HepG2 (cell line): ENCODE results near the gene RNF14. TPM values are rescaled to one million over a fixed set of nuclear protein-coding genes. Genes with fewer than 3 reads are reported as not detected.

Experiments used
- FOXK1 ChIP-seq: sonication (generic); formaldehyde crosslinking; IDR thresholded peaks from 2 replicates; pipeline ENCODE4 v1.4.0; 2020; ENCODE audit warnings: low read depth, missing genetic modification reagents, borderline replicate concordance
- HDAC2 ChIP-seq: sonication (generic); formaldehyde crosslinking; IDR thresholded peaks from 2 replicates; pipeline ENCODE4 v1.4.0; 2020; ENCODE audit warnings: missing genetic modification reagents
- MED13 ChIP-seq: sonication (generic); formaldehyde crosslinking; IDR thresholded peaks from 2 replicates; pipeline ENCODE4 v1.5.0; 2020; ENCODE audit warnings: missing genetic modification reagents
- MEIS1 ChIP-seq: sonication (generic); formaldehyde crosslinking; IDR thresholded peaks from 2 replicates; pipeline ENCODE4 v1.9.0; 2021; ENCODE audit warnings: mild to moderate bottlenecking, missing genetic modification reagents, moderate library complexity, borderline replicate concordance
- NR2C2 ChIP-seq: sonication (generic); formaldehyde crosslinking; IDR thresholded peaks from 2 replicates; pipeline ENCODE4 v1.4.0; 2020; ENCODE audit warnings: missing genetic modification reagents, mild to moderate bottlenecking, moderate library complexity, borderline replicate concordance
- ONECUT2 ChIP-seq: sonication (generic); formaldehyde crosslinking; IDR thresholded peaks from 2 replicates; pipeline ENCODE4 v1.4.0; 2020; ENCODE audit warnings: missing genetic modification reagents
- POLR2AphosphoS5 ChIP-seq: IDR thresholded peaks from 2 replicates; pipeline ENCODE4 v1.6.1; 2012; ENCODE audit warnings: low read depth, low read length
- PRPF4 ChIP-seq: fragments of 200-400 bp; formaldehyde crosslinking; IDR thresholded peaks from 2 replicates; pipeline ENCODE4 v1.6.1; 2016; ENCODE audit warnings: low read length, low read depth; ENCODE audit not compliant: poor library complexity, severe bottlenecking
- SP4 ChIP-seq: sonication (generic); formaldehyde crosslinking; IDR thresholded peaks from 2 replicates; pipeline ENCODE4 v1.8.1; 2023; ENCODE audit warnings: mild to moderate bottlenecking, missing genetic modification reagents
- SPEN ChIP-seq: sonication (generic); formaldehyde crosslinking; IDR thresholded peaks from 2 replicates; pipeline ENCODE4 v1.5.1; 2020; ENCODE audit warnings: low read depth, mild to moderate bottlenecking, missing genetic modification reagents
- THYN1 ChIP-seq: sonication (generic); formaldehyde crosslinking; IDR thresholded peaks from 2 replicates; pipeline ENCODE4 v1.8.1; 2023; ENCODE audit warnings: low read depth, mild to moderate bottlenecking, moderate library complexity, missing genetic modification reagents, borderline replicate concordance
- TMF1 ChIP-seq: sonication (generic); formaldehyde crosslinking; IDR thresholded peaks from 2 replicates; pipeline ENCODE4 v1.8.1; 2022; ENCODE audit warnings: low read depth, missing genetic modification reagents
- XBP1 ChIP-seq: sonication (generic); formaldehyde crosslinking; IDR thresholded peaks from 2 replicates; pipeline ENCODE4 v1.5.0; 2020; ENCODE audit warnings: missing genetic modification reagents
- ZMAT3 ChIP-seq: sonication (generic); formaldehyde crosslinking; conservative IDR thresholded peaks from 2 replicates; pipeline ENCODE4 v1.7.0; 2021; ENCODE audit warnings: missing genetic modification reagents
- ZNF20 ChIP-seq: sonication (generic); formaldehyde crosslinking; IDR thresholded peaks from 2 replicates; pipeline ENCODE4 v1.4.0; 2020; ENCODE audit warnings: mild to moderate bottlenecking, moderate library complexity, missing genetic modification reagents
- ZNF703 ChIP-seq: sonication (generic); formaldehyde crosslinking; IDR thresholded peaks from 2 replicates; pipeline ENCODE4 v1.5.1; 2020; ENCODE audit warnings: missing genetic modification reagents, mild to moderate bottlenecking, moderate library complexity, borderline replicate concordance
- polyA plus RNA-seq, 8 experiments: library from polyadenylated mRNA; depleted of rRNA in 3 of 8; stranded (reverse) in 7 of 8; unstranded in 1 of 8; fragments of >200 nt; fragmentation: Illumina TruSeq in 4 of 8; extraction: Trizol in 4 of 8; gene quantifications; 2 replicates each; pipeline versions ENCODE4 v1.2.1 to v1.2.3, GENCODE V29; 2011 to 2016; ENCODE audit warnings: low read depth in 4 of 8, missing spikeins in 1 of 8, mixed read lengths in 1 of 8; ENCODE audit not compliant: insufficient read depth in 1 of 8
- total RNA-seq, 5 experiments: library from RNA; depleted of rRNA; stranded (reverse); fragments of >200 nt; fragmentation: Illumina TruSeq; extraction: Trizol; gene quantifications; 2 replicates each; pipeline ENCODE4 v1.2.3, GENCODE V29; 2016; ENCODE audit warnings: low read depth in 1 of 5
- TF ChIP-seq, protein P1 (sequence below): sonication (generic); formaldehyde crosslinking; IDR thresholded peaks from 2 replicates; pipeline ENCODE4 v1.4.0; 2020; ENCODE audit warnings: missing genetic modification reagents
- TF ChIP-seq, protein P2 (sequence below): sonication (generic); formaldehyde crosslinking; IDR thresholded peaks from 2 replicates; pipeline ENCODE4 v1.5.1; 2020; ENCODE audit warnings: mild to moderate bottlenecking, missing genetic modification reagents, moderate library complexity
- TF ChIP-seq, protein P3 (sequence below): sonication (generic); formaldehyde crosslinking; IDR thresholded peaks from 2 replicates; pipeline ENCODE4 v1.4.0; 2020; ENCODE audit warnings: missing genetic modification reagents
- TF ChIP-seq, protein P4 (sequence below): sonication (generic); formaldehyde crosslinking; IDR thresholded peaks from 2 replicates; pipeline ENCODE4 v1.9.0; 2021; ENCODE audit warnings: missing genetic modification reagents, borderline replicate concordance

RNF14 gene
- total and polyA plus RNA-seq, 2 of the 13 experiments (the other 11 are each of a cell fraction or from before 2014, with no cell fraction given) = 11.3 to 28.1 TPM

- TF ChIP-seq, protein P1, sequence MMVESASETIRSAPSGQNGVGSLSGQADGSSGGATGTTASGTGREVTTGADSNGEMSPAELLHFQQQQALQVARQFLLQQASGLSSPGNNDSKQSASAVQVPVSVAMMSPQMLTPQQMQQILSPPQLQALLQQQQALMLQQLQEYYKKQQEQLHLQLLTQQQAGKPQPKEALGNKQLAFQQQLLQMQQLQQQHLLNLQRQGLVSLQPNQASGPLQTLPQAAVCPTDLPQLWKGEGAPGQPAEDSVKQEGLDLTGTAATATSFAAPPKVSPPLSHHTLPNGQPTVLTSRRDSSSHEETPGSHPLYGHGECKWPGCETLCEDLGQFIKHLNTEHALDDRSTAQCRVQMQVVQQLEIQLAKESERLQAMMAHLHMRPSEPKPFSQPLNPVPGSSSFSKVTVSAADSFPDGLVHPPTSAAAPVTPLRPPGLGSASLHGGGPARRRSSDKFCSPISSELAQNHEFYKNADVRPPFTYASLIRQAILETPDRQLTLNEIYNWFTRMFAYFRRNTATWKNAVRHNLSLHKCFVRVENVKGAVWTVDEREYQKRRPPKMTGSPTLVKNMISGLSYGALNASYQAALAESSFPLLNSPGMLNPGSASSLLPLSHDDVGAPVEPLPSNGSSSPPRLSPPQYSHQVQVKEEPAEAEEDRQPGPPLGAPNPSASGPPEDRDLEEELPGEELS (CRISPR knock-in tag) = peak; percentile 36; the same call in 1 of the 2 replicates
- peak; percentile 96 for TF ChIP-seq ZMAT3 (CRISPR knock-in tag)
- TF ChIP-seq, protein P2, sequence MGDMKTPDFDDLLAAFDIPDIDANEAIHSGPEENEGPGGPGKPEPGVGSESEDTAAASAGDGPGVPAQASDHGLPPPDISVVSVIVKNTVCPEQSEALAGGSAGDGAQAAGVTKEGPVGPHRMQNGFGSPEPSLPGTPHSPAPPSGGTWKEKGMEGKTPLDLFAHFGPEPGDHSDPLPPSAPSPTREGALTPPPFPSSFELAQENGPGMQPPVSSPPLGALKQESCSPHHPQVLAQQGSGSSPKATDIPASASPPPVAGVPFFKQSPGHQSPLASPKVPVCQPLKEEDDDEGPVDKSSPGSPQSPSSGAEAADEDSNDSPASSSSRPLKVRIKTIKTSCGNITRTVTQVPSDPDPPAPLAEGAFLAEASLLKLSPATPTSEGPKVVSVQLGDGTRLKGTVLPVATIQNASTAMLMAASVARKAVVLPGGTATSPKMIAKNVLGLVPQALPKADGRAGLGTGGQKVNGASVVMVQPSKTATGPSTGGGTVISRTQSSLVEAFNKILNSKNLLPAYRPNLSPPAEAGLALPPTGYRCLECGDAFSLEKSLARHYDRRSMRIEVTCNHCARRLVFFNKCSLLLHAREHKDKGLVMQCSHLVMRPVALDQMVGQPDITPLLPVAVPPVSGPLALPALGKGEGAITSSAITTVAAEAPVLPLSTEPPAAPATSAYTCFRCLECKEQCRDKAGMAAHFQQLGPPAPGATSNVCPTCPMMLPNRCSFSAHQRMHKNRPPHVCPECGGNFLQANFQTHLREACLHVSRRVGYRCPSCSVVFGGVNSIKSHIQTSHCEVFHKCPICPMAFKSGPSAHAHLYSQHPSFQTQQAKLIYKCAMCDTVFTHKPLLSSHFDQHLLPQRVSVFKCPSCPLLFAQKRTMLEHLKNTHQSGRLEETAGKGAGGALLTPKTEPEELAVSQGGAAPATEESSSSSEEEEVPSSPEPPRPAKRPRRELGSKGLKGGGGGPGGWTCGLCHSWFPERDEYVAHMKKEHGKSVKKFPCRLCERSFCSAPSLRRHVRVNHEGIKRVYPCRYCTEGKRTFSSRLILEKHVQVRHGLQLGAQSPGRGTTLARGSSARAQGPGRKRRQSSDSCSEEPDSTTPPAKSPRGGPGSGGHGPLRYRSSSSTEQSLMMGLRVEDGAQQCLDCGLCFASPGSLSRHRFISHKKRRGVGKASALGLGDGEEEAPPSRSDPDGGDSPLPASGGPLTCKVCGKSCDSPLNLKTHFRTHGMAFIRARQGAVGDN = peak; percentile 97
- TF ChIP-seq MEIS1 (CRISPR knock-in tag) = 0 out of 2 replicates have a peak, but pooled peaks have one; percentile 67
- TF ChIP-seq XBP1 (CRISPR knock-in tag) = peak; percentile 35; the same call in 1 of the 2 replicates
- peak; percentile 97 for TF ChIP-seq SPEN (CRISPR knock-in tag)
- TF ChIP-seq FOXK1 (CRISPR knock-in tag) = no peak; the same call in 1 of the 2 replicates
- TF ChIP-seq HDAC2 = no peak; the same call in 1 of the 2 replicates
- no peak for TF ChIP-seq THYN1 (CRISPR knock-in tag)
- TF ChIP-seq MED13 (CRISPR knock-in tag) = peak; percentile 88; the same call in 1 of the 2 replicates
- TF ChIP-seq, protein P3, sequence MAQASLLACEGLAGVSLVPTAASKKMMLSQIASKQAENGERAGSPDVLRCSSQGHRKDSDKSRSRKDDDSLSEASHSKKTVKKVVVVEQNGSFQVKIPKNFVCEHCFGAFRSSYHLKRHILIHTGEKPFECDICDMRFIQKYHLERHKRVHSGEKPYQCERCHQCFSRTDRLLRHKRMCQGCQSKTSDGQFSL (CRISPR knock-in tag) = peak; percentile 71; the same call in 1 of the 2 replicates
- TF ChIP-seq PRPF4 = no peak
- peak; percentile 77 for TF ChIP-seq POLR2AphosphoS5
- TF ChIP-seq SP4 (CRISPR knock-in tag) = peak; percentile 80
- TF ChIP-seq ONECUT2 (CRISPR knock-in tag) = no peak
- peak; percentile 85; the same call in 1 of the 2 replicates for TF ChIP-seq TMF1 (CRISPR knock-in tag)
- TF ChIP-seq ZNF20 (CRISPR knock-in tag) = no peak
- TF ChIP-seq, protein P4, sequence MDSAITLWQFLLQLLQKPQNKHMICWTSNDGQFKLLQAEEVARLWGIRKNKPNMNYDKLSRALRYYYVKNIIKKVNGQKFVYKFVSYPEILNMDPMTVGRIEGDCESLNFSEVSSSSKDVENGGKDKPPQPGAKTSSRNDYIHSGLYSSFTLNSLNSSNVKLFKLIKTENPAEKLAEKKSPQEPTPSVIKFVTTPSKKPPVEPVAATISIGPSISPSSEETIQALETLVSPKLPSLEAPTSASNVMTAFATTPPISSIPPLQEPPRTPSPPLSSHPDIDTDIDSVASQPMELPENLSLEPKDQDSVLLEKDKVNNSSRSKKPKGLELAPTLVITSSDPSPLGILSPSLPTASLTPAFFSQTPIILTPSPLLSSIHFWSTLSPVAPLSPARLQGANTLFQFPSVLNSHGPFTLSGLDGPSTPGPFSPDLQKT (CRISPR knock-in tag) = peak; percentile 38; the same call in 1 of the 2 replicates
- peak; percentile 45; the same call in 1 of the 2 replicates for TF ChIP-seq NR2C2
- TF ChIP-seq ZNF703 (CRISPR knock-in tag) = no peak
Measured at GRCh38 chr5:141968914-141969608, at the start of gene RNF14 (continued).
